ENCODE measurements around the gene BIRC3. TPM values are rescaled to one million over a fixed set of nuclear protein-coding genes. Genes with fewer than 3 reads are reported as not detected.
"Not testable (repeated sequence)": the region's sequence is repeated elsewhere in the genome, so short reads cannot be mapped to it uniquely, and the experiment has no call there.

BIRC3 gene
- total and polyA plus RNA-seq, 8 donors = 4.8 to 47.3 (median 8.2) TPM

- WGBS, 2 donors = 7% methylated on average over 6 of the region's 6 CpGs
- FAIRE-seq = peak; percentile 54
- ATAC-seq = peak; percentile 81 to 97 (median 94)
- no peaks in the 10 kb centered on the region for H3K36me3 ChIP-seq
- no peak overlapping the region for H3K27ac ChIP-seq
- no peaks in the 10 kb centered on the region for H3K27me3 ChIP-seq
- no peaks in the 10 kb centered on the region for H3K9me3 ChIP-seq
- no peaks in the 10 kb centered on the region for H3K4me1 ChIP-seq
- no peak for DNase-seq
- peak overlapping the region in 1 of 4 donors; percentile 6 for H3K4me3 ChIP-seq
- TF ChIP-seq, protein P1, sequence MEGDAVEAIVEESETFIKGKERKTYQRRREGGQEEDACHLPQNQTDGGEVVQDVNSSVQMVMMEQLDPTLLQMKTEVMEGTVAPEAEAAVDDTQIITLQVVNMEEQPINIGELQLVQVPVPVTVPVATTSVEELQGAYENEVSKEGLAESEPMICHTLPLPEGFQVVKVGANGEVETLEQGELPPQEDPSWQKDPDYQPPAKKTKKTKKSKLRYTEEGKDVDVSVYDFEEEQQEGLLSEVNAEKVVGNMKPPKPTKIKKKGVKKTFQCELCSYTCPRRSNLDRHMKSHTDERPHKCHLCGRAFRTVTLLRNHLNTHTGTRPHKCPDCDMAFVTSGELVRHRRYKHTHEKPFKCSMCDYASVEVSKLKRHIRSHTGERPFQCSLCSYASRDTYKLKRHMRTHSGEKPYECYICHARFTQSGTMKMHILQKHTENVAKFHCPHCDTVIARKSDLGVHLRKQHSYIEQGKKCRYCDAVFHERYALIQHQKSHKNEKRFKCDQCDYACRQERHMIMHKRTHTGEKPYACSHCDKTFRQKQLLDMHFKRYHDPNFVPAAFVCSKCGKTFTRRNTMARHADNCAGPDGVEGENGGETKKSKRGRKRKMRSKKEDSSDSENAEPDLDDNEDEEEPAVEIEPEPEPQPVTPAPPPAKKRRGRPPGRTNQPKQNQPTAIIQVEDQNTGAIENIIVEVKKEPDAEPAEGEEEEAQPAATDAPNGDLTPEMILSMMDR (IDR thresholded peaks at IDR 0.05) = peak; percentile 35 to 58 (median 50)
- intact Hi-C loops (cut with DNase I) = loop anchor here in 1 of 3 donors (5.0 kb wide), 1 partner anchor 368 kb away; no protein-coding TSS in a partner anchor
Observed at GRCh38 chr11:102293873-102294601, 23.2 kb upstream of the BIRC3 start.

- Histone ChIP-seq H3K4me3 (no peak overlapping the region), H3K27ac (no peak overlapping the region), H3K4me1 (no peaks in the 10 kb centered on the region), H3K27me3 (no peaks in the 10 kb centered on the region), H3K36me3 (no peaks in the 10 kb centered on the region), H3K9me3 (no peaks in the 10 kb centered on the region)
- intact Hi-C loops (cut with DNase I) = no loop called here
- TF ChIP-seq, protein P1 (IDR thresholded peaks at IDR 0.05) = no peak
- no peak for FAIRE-seq
- WGBS, 2 donors = 52 to 62% methylated on average over 2 of the region's 2 CpGs
- no peak for ATAC-seq
- DNase-seq = no peak
Observed at GRCh38 chr11:102295045-102295444, 22.2 kb upstream of the BIRC3 start.

DNA sequence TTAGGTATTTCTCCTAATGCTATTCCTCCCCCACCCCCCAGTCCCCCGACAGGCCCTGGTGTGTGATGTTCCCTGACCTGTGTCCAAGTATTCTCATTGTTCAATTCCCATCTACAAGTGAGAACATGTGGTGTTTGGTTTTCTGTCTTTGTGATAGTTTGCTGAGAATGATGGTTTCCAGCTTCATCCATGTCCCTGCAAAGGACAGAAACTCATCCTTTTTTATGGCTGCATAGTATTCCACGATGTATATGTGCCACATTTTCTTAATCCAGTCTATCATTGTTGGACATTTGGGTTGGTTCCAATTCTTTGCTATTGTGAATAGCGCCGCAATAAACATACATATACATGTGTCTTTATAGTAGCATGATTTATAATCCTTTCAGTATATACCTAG is 20.5 kb upstream of the BIRC3 start:
- 84 to 97% methylated on average over 4 of the region's 4 CpGs for WGBS, 2 donors
- H3K4me3 ChIP-seq; H3K4me1 ChIP-seq; DNase-seq; H3K36me3 ChIP-seq; H3K27me3 ChIP-seq; H3K27ac ChIP-seq; intact Hi-C loops (cut with DNase I); ATAC-seq; FAIRE-seq; H3K9me3 ChIP-seq: not testable (repeated sequence)

- 54 to 56% methylated on average over 2 of the region's 2 CpGs for WGBS, 2 donors
- H3K9me3 ChIP-seq; ATAC-seq; H3K27me3 ChIP-seq; H3K4me3 ChIP-seq; H3K4me1 ChIP-seq; DNase-seq; FAIRE-seq; H3K27ac ChIP-seq; H3K36me3 ChIP-seq; intact Hi-C loops (cut with DNase I): not testable (repeated sequence)
Observed at GRCh38 chr11:102300837-102301236, 16.4 kb upstream of the BIRC3 start.

DNA sequence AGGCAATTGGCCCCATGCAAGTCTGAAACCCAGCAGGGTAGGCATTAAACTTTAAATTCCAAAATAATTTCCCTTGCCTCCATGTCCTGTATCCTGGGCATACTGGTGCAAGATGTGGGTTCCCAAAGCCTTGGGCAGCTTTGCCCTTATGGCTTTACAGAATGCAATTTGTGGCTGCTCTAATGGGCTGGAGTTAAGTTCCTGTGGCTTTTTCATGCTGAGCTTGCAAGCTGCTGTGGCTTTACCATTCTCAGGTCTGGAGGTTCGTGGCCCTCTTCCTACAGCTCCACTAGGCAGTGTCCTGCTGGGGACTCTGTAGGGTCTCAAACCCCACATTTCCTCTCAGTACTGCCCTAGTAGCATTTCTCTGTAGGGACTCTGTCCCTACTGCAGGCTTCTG is 15.0 kb upstream of the BIRC3 start:
- H3K36me3 ChIP-seq = no peaks in the 10 kb centered on the region
- no peak for FAIRE-seq
- intact Hi-C loops (cut with DNase I) = no loop called here
- no peak overlapping the region for H3K4me3 ChIP-seq
- no peaks in the 10 kb centered on the region for H3K9me3 ChIP-seq
- WGBS, 2 donors = 86 to 94% methylated on average over 1 of the region's 1 CpG
- no peak for DNase-seq
- H3K27me3 ChIP-seq = no peaks in the 10 kb centered on the region
- no peak for ATAC-seq
- H3K4me1 ChIP-seq = no peaks in the 10 kb centered on the region
- no peak overlapping the region for H3K27ac ChIP-seq
- TF ChIP-seq, protein P1 (IDR thresholded peaks at IDR 0.05) = no peak

DNA sequence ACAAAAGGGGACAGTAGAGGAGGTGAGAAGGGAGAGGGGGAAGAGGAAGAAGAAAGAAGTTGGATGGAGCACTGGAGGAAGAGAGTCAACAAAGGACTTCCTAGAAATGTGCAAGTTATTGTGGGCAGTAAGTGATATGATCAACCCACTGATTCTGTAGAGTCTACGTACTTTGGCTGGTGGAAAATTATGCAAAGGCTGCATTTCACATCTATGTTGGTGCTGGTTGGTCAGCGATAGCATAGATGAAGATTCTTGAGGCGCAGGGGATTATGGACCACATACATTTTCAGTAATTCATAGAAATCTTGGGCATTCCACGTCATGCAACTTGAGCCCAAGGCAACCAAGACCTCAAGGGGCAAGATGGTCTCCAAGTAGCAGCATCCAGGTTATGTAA is 12.6 kb upstream of the BIRC3 start:
- Histone ChIP-seq H3K27me3 (no peaks in the 10 kb centered on the region), H3K9me3 (no peaks in the 10 kb centered on the region), H3K4me1 (no peaks in the 10 kb centered on the region), H3K4me3 (no peak overlapping the region), H3K27ac (no peak overlapping the region), H3K36me3 (no peaks in the 10 kb centered on the region)
- no peak for DNase-seq
- intact Hi-C loops (cut with DNase I) = no loop called here
- TF ChIP-seq, protein P1 (IDR thresholded peaks at IDR 0.05) = no peak
- ATAC-seq = no peak
- WGBS, 2 donors = 84 to 95% methylated on average over 4 of the region's 4 CpGs
- no peak for FAIRE-seq
